ACC112 (cell line): ENCODE results near the gene LZTR1.
"Not testable (repeated sequence)": the region's sequence is repeated elsewhere in the genome, so short reads cannot be mapped to it uniquely, and the experiment has no call there.

Source experiments
- H2AFZ ChIP-seq: fragments of 200-600 bp; sonication (generic); one replicate; pipeline ENCODE4 v1.6.0; 2017; ENCODE audit warnings: antibody characterized with exemption, low read length; ENCODE audit not compliant: unreplicated experiment
- H3K27ac ChIP-seq: fragments of 200-600 bp; sonication (generic); 2 replicates; pipeline ENCODE4 v1.5.1; 2014; ENCODE audit warnings: low read depth, mild to moderate bottlenecking, antibody characterized with exemption, low read length, moderate library complexity
- H3K27me3 ChIP-seq: fragments of 200-600 bp; sonication (generic); 2 replicates; pipeline ENCODE4 v1.6.1; 2014; ENCODE audit warnings: mild to moderate bottlenecking, antibody characterized with exemption, low read length, moderate library complexity, mixed read lengths; ENCODE audit not compliant: insufficient read depth
- H3K36me3 ChIP-seq: fragments of 200-600 bp; sonication (generic); 2 replicates; pipeline ENCODE4 v1.6.1; 2016; ENCODE audit warnings: mild to moderate bottlenecking, antibody characterized with exemption, low read length, moderate library complexity, mixed read lengths; ENCODE audit not compliant: insufficient read depth
- H3K4me1 ChIP-seq: fragments of 200-600 bp; sonication (generic); one replicate; pipeline ENCODE4 v1.6.1; 2016; ENCODE audit warnings: low read length, mixed read lengths; ENCODE audit not compliant: insufficient read depth, unreplicated experiment, control insufficient read depth
- H3K4me3 ChIP-seq: fragments of 200-600 bp; sonication (generic); 2 replicates; pipeline ENCODE4 v1.5.1; 2014; ENCODE audit warnings: mild to moderate bottlenecking, low read depth, low read length
- H3K79me2 ChIP-seq: fragments of 200-600 bp; sonication (generic); one replicate; pipeline ENCODE4 v1.6.0; 2016; ENCODE audit warnings: low read length; ENCODE audit not compliant: control insufficient read depth, unreplicated experiment, insufficient read depth

The LZTR1 gene

DNA sequence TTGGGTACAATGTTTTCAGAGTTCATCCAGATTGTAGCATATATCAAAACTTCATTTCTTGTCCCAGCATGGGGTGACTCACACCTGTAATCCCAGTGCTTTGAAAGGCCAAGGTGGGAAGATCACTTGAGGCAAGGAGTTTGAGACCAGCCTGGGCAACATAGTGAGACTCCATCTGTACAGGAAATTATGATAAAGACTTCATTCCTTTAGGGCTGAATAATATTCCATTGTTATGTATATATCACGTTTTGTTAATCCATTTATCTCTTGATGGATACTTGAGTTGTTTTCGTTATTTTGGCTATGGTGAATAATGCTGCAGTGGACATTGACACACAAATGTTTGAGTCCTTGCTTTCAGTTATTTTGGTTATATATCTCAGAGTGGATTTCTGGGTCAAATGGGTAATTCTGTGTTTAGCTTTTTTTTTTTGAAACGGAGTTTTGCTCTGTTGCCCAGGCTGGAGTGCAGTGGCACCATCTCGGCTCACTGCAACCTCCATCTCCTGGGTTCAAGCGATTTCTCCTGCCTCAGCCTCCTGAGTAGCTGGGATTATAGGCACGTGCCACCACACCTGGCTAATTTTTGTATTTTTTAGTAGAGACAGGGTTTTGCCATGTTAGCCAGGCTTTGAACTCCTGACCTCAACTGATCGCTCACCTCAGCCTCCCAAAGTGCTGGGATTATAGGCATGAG, 39.7 kb upstream of the LZTR1 start:
- not testable (repeated sequence) for H3K4me3 ChIP-seq, H3K27ac ChIP-seq, H3K36me3 ChIP-seq, H3K27me3 ChIP-seq, H2AFZ ChIP-seq
- H3K4me1 ChIP-seq = peaks cover 22% of the 10 kb centered on the region
- H3K79me2 ChIP-seq = peaks cover 76% of the 10 kb centered on the region

DNA sequence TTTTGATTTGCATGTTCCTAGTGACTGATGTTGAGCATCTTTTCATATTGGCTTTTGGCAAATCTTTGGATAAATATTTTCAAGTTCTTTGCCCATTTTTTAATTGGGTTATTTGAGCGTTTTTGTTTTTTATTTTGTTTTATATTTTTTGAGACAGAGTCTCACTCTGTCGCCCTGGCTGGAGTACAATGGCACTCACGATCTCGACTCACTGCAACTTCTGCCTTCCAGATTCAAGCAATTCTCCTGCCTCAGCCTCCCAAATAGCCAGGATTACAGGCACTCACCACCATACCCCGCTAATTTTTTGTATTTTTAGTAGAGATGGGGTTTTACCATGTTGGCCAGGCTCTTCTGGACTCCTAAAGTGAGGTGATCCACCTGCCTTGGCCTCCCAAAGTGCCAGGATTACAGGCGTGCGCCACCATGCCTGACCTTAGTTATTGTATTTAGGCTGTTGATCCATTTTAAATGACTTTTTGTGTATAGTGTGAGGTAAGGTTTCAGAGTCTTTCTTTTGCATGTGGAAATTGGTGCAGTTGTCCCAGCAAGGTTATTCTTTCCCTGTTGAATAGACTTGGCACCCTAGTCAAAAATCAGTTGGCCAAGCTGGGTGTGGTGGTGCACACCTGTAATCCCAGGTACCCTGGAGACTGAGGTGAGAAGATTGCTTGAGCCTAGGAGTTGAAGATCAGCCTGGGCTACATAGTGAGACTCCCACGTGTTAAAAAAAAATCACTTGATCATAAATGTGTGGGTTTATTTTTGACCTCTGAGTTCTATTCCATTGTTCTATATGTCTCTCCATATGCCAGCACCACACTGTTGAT, 38.8 kb upstream of the LZTR1 start:
- no peaks in the 10 kb centered on the region for H3K36me3 ChIP-seq
- H2AFZ ChIP-seq = no peak overlapping the region

DNA sequence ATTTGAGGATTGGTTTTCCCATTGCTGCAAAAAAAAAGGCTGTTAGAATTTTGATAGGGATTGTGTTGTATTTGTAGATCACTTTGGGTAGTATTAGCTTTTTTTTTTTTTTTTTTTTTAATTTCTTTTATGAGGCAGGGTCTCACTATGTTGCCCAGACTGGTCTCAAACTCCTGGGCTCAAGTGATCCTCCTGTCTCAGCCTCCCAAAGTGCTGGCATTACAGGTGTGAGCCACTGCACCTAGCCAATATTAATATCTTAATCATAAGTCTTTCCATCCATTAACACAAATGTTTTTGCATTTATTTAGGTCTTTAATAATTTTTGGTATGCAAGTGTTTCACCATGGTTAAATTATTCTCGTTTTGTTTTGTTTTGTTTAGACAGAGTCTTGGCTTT, 38.1 kb upstream of the LZTR1 start:
- no peaks in the 10 kb centered on the region for H3K36me3 ChIP-seq

More for the DNA sequence above, 38.8 kb upstream of the LZTR1 start:
- H3K4me1 ChIP-seq = peaks cover 22% of the 10 kb centered on the region
- no peaks in the 10 kb centered on the region for H3K27me3 ChIP-seq
- no peak overlapping the region for H3K27ac ChIP-seq
- no peak overlapping the region for H3K4me3 ChIP-seq
- peaks cover 75% of the 10 kb centered on the region for H3K79me2 ChIP-seq

DNA sequence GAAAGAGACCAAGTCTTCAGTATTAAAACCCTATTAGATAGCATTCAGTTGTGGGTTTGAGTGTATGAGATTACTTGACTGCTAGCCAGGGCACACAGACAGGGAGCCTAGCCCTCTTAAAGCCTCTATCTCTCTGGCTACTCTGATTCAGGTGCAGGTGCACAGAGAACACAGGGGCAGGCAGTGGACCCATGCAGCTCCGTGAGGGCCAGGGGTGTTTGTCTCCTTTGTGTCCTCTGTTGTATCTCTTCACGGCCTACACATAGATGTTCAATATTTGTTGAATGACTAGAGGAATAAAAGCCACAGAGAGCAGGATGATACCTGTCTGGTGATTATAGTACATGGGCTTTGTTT, 36.5 kb upstream of the LZTR1 start:
- peaks cover 72% of the 10 kb centered on the region for H3K79me2 ChIP-seq
- peaks cover 21% of the 10 kb centered on the region for H3K4me1 ChIP-seq
- 0 out of 2 replicates have a peak, but pooled peaks cover 7% of the 10 kb centered on the region for H3K36me3 ChIP-seq
- H3K27me3 ChIP-seq = no peaks in the 10 kb centered on the region
- no peak overlapping the region for H2AFZ ChIP-seq
- peak overlapping the region; percentile 46; the same call in 1 of the 2 replicates for H3K27ac ChIP-seq
- 0 out of 2 replicates have a peak overlapping the region, but pooled peaks have one; percentile 33 for H3K4me3 ChIP-seq

More for the DNA sequence above, 38.1 kb upstream of the LZTR1 start:
- no peak overlapping the region for H3K27ac ChIP-seq
- H3K27me3 ChIP-seq = no peaks in the 10 kb centered on the region
- no peak overlapping the region for H3K4me3 ChIP-seq
- no peak overlapping the region for H2AFZ ChIP-seq
- peaks cover 22% of the 10 kb centered on the region for H3K4me1 ChIP-seq
- peaks cover 75% of the 10 kb centered on the region for H3K79me2 ChIP-seq

DNA sequence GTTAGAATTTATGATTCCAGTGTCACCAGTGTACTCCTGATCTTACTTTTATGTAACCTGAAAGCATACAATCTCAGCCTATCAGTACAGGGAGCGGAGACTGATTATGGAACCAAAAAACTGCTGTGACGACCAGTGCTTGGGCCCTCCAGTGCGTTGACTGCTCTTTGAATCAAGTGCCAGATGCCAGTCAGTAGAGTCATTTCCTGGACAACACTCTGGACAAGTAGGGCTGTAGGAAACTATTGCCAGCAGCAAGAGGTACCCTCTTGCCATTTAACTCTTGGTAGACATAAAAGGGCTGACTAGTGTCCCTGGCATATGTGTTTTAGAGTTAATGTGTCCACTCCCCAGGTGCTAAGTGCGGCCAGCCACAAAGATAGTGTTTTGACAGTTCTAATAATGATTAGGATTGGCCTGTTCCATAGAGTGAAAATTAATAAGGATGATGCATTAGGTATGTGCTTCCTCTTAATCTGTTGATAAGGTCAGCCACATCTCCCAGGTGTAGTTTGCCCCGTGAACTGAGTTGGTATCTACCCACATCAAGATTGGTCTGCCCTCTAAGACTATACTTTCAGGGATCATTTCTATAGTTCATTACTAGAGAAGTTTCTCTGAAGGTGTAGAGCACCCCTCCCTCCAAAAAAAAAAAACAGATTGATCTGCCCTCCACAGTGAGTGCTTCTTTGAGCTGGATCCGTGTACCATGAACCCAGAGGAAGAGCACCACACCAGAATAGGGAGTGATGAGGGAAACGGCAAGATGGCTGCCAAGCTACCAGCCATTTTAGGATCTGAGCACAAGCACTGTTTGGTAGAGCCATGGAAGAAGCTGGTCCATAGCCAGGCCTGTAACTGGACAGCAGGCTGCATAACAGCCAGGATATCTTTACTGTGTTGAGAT, 35.8 kb upstream of the LZTR1 start:
- Histone ChIP-seq H3K4me1 (peaks cover 23% of the 10 kb centered on the region), H3K36me3 (0 out of 2 replicates have a peak, but pooled peaks cover 14% of the 10 kb centered on the region), H2AFZ (no peak overlapping the region), H3K79me2 (peaks cover 66% of the 10 kb centered on the region), H3K27me3 (no peaks in the 10 kb centered on the region), H3K4me3 (0 out of 2 replicates have a peak overlapping the region, but pooled peaks have one; percentile 33), H3K27ac (peak overlapping the region; percentile 46; the same call in 1 of the 2 replicates)

DNA sequence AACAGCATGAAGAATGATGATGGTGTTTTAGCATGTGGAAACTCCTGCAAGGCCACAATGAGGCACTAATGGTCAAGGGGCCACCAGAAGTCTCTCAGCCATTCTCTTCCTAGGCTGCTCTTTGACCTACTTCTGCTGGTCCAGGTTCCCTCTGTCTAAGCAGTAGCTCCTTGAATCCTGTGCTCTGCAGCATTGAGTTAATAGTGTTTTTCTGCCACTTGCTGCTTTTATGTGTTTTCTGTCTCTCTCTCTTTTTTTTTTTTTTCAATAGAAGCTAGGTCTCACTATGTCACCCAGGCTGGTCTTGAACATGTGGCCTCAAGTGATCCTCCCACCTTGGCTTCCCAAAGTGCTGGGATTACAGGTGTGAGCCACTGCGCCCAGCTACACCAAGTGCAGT, 35.1 kb upstream of the LZTR1 start:
- Histone ChIP-seq H3K79me2 (peaks cover 68% of the 10 kb centered on the region), H2AFZ (no peak overlapping the region), H3K27me3 (no peaks in the 10 kb centered on the region), H3K27ac (no peak overlapping the region), H3K4me1 (peaks cover 23% of the 10 kb centered on the region), H3K4me3 (no peak overlapping the region), H3K36me3 (0 out of 2 replicates have a peak, but pooled peaks cover 16% of the 10 kb centered on the region)

DNA sequence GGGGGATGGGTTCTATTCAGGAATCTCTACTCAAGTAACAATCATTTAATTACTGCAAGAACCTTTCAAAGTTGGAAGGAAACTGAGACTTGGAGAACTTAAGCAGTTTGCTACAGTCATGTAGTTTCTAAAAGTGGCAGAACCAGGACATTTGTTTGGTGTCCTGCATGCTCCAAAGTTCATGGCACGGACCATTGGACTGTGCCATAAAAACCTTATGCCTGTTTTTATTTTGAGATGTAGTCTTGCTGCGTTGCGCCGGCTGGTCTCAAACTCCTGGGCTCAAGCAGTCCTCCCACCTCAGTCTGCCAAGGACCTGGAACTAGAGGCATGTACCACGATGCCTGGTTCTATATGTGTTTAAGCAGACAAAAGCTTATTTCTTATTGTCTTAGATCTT, 33.6 kb upstream of the LZTR1 start:
- peaks cover 23% of the 10 kb centered on the region for H3K4me1 ChIP-seq
- 0 out of 2 replicates have a peak, but pooled peaks cover 16% of the 10 kb centered on the region for H3K36me3 ChIP-seq
- no peak overlapping the region for H3K4me3 ChIP-seq
- H3K27me3 ChIP-seq = no peaks in the 10 kb centered on the region
- no peak overlapping the region for H3K27ac ChIP-seq
- H3K79me2 ChIP-seq = peaks cover 56% of the 10 kb centered on the region
- H2AFZ ChIP-seq = no peak overlapping the region

DNA sequence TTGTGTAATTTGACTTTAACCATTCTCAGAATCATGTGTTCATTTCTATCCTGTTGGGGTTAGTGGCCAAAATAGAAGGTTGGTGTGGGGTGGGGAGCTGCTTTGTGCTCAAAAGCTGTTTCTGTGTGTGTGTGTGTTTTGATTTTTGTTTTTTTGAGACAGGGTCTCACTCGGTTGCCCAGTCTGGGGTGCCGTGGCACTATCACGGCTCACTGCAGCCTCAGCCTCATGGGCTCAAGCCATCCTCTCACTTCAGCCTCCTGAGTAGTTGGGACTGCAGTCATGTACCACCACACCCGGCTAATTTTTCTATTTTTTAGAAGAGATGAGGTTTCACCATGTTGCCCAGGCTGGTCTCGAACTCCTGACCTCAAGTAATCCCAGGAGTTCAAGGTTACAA, 33.1 kb upstream of the LZTR1 start:
- H3K4me1 ChIP-seq = peaks cover 23% of the 10 kb centered on the region
- H3K27ac ChIP-seq = no peak overlapping the region
- no peak overlapping the region for H3K4me3 ChIP-seq
- no peaks in the 10 kb centered on the region for H3K27me3 ChIP-seq
- H2AFZ ChIP-seq = no peak overlapping the region
- 0 out of 2 replicates have a peak, but pooled peaks cover 16% of the 10 kb centered on the region for H3K36me3 ChIP-seq
- peaks cover 52% of the 10 kb centered on the region for H3K79me2 ChIP-seq

DNA sequence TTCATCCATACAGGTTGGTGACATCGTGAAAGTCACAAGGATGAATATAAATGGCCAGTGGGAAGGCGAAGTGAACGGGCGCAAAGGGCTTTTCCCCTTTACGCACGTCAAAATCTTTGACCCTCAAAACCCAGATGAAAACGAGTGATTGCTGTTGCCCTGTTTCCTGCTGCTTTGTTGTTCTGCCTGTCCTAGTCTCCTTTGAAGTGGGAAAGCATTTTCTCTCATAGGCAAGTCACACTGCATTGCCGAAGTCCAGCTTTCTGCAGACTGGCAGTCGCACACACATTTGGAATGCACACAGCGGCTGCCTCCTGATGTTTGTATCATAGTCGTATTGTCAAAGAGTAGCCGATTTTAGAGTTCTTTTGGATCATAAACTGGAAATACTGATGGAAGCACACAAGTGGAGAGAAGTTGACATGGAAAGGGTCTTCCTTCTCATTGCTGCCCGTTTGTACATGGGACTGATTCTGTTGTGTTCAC, 32.4 kb upstream of the LZTR1 start:
- H3K4me1 ChIP-seq = peaks cover 23% of the 10 kb centered on the region
- 0 out of 2 replicates have a peak, but pooled peaks cover 16% of the 10 kb centered on the region for H3K36me3 ChIP-seq
- H3K4me3 ChIP-seq = no peak overlapping the region
- H3K79me2 ChIP-seq = peaks cover 49% of the 10 kb centered on the region
- no peaks in the 10 kb centered on the region for H3K27me3 ChIP-seq
- no peak overlapping the region for H2AFZ ChIP-seq
- H3K27ac ChIP-seq = no peak overlapping the region
